HG02970 (cell line): ENCODE measurements around the gene INO80E.
"Not testable (repeated sequence)": the region's sequence is repeated elsewhere in the genome, so short reads cannot be mapped to it uniquely, and the experiment has no call there.

Experiments used
- ATAC-seq: cut with Tn5 transposase; IDR thresholded peaks from one replicate; pipeline ENCODE4 v1.9.1; 2021; ENCODE audit warnings: mild to moderate bottlenecking, moderate library complexity, moderate number of reproducible peaks; ENCODE audit not compliant: unreplicated experiment, low FRiP score

INO80E gene

DNA sequence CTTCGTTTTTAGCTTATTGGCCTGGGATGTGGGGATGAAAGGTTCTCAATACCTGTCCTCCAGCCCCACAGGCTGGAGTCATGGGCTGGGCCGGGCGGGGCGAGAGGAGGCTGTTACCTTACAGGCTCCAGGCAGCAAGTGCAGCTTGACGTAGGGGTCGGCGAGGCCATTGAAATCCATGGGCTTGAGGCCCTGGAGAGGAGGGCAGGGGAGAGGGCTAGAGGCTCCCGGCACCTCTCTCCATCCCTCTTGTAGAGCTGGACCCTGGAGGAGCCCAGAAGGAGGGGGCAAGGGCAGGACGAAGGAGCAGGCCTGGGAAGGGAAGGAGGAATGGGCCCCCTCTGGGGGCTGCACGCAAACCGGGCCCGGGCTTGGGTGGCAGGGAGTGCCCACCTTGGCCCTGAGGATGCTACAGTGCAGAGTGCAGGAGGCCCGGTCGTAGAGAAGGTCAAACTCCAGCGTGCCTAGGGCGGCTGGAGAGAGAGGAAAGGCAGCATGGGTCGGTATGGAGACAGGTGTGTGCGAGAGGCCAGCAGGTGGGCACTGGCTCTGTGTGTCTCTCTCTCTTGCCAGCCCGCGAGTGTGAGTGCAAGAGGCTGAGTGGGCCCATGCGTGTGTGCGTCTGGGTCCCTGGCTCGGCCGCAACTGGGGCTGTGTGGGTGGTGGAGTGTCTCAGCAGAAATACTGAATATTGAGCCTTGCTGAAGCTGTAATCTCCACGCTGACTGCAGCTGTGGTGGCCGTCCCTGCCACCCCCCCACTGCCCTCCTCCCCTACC lies 13.2 kb downstream of the INO80E start:
- ATAC-seq: no peak

DNA sequence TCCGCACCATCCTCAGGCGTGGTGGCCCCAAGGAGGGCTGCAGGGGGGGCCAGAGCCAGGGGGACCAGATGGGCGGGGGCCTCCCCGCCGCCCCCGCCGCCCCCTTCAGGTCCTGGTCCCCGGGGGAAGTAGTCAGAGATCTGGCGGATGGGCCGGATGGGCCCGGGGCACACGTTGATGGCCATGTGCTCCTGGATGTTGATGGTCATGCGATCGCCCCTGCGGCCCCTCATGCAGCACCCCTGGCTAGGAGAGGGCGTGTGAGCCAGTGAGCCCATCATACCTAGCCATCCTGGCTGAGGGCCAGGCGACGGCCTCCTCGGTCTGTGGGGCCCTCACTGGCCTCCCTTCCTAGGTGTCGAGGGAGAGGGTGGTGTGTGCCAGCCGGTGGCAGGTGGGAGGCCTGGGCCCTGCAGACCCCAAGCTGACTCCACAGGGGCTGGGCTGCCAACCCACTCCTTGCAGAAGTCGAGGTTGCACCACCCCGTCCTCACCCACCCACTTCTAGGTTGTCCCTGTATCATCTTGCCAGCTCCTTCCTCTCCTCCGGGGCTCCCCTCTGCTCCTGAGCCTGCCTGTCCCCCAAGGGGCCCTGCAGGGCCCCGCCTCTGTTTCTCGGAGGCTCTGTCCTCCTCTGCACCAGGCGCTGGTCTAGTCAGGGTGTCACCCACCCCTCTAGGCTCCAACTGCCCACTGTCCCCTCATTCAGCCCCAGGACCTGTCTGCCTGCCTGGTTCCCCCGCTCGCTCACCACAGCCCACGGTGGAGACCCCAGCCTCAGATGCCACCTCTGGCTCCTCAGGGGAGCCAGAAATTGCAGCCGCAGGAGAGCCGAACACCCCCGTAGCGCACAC lies 14.2 kb downstream of the INO80E start:
- ATAC-seq: no peak

- no peak for ATAC-seq
Observed at GRCh38 chr16:30010844-30011713, 15.0 kb downstream of the INO80E start, which contains the start of gene DOC2A. DOC2A (minus strand) TSS chr16:30011027; CDS start chr16:30010222, 805 bp downstream.

GRCh38 chr16:30011714-30012504 lies 15.9 kb downstream of the INO80E start:
- no peak for ATAC-seq

DNA sequence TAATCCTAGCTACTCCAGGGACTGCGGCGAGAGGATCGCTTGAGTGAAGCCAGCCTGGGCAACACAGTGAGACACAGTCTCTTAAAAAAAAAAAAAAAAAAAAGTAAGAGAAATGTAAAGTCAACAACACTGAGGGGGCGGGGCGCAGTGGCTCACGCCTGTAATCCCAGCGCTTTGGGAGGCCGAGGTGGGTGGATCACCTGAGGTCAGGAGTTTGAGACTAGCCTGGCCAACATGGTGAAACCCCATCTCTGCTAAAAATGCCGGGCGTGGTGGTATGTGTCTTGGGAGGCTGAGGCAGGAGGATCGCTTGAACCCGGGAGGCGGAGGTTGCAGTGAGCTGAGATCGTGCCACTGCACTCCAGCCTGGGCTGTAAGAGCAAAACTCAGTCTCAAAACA lies 16.6 kb downstream of the INO80E start:
- ATAC-seq: not testable (repeated sequence)

DNA sequence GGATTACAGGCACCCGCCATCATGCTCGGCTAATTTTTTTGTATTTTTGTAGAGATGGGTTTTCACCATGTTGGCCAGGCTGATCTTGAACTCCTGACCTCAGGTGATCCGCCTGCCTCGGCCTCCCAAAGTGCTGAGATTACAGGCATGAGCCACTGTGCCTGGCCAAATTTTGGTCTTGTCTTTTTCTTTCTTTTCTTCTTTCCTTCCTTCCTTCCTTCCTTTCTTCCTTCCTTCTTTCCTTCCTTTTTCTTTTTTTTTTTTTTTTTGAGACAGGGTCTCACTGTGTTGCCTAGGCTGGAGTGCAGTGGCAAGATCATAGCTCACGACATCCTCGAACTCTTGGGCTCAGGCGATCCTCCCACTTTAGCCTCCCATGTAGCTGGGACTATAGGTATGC lies 19.4 kb downstream of the INO80E start:
- not testable (repeated sequence) for ATAC-seq

DNA sequence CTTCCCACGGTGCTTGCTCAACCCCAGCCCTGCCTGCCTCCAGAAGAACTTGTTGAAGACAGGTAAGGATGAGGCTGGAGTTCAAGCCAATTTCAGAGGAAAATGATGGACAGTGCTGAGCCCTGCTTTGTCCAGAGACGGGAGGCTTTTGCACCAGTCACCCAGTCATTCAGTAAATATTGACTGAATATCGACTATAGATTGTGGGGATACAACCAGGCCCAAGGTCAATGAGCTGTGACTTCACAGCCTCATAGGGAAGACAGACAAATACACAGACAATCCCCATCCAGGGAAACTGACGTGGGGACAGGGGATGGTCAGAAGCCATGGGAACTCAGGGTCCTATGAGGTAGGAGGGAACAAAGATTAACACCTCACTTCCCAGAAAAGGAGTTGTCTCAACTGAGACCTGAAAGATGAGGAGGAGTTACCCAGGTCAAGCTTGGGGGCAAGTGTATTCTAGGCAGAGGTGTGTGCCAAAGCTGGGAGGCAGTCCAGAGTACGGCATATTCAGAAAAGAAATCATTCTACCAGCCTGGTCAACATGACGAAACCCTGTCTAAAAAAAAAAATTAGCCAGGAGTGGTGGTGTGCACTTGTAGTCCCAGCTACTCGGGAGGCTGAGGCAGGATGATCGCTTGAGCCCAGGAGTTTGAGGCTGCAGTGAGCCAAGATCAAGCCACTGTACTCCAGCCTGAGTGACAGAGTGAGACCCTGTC lies 20.7 kb downstream of the INO80E start:
- no peak for ATAC-seq

GRCh38 chr16:30017277-30017656 lies 21.2 kb downstream of the INO80E start:
- no peak for ATAC-seq

DNA sequence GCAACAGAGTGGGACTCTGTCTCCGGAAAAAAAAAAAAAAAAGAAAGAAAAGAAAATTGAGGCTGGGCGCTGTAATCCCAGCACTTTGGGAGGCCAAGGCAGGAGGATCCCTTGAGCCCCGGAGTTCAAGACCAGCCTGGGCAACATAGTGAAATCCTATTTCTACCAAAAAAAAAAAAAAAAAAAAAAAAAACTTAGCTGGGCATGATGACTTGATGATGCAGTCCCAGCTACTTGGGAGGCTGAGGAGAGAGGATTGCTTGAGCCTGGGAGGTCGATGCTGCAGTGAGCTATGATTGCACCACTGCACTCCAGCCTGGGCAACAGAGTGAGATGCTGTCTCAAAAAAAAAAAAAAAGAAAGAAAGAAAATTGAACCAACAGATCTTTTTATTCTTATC lies 21.9 kb downstream of the INO80E start:
- ATAC-seq: not testable (repeated sequence)

DNA sequence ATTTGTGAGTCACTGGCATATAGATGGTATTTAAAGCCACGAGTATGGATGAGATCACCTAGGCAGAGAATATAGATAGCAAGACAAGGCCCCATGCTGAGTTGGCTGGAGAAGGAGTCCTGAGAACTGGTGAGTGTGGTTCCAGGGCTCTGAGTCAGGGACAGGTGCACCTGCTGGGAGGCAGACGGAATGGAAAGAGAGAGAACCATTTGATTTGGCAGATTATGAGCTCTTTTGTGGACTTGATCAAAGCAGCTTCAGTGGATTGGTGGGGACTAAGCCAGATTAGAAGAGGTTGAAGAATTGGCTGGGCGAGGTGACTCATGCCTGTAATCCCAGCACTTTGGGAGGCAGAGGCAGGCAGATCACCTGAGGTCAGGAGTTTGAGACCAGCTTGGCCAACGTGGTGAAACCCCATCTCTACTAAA lies 22.7 kb downstream of the INO80E start:
- ATAC-seq: no peak

DNA sequence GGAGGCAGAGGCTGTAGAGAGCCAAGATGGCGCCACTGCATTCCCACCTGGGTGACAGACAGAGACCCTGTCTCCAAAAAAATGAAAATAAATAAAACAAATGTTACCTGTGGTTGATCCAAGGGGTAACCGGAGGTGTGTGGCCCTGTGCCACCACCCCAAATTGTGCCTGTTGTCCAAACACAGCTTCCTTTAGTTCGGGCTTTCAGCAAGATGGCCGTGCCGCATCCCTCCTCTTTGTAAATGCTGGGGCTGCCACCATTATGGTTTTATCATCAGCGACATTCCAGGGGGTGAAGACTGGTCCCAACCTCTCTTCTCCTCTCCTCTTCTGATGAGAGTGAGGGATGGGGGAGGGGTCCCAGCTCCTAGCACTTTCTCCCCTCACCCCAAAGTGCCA lies 26.8 kb downstream of the INO80E start, which contains the start of gene C16orf92:
Gene C16orf92, plus strand, starts transcription at position 312 of the 400 bp plus-strand sequence. CDS start 143 bp downstream, outside the sequence.
- ATAC-seq: no peak

DNA sequence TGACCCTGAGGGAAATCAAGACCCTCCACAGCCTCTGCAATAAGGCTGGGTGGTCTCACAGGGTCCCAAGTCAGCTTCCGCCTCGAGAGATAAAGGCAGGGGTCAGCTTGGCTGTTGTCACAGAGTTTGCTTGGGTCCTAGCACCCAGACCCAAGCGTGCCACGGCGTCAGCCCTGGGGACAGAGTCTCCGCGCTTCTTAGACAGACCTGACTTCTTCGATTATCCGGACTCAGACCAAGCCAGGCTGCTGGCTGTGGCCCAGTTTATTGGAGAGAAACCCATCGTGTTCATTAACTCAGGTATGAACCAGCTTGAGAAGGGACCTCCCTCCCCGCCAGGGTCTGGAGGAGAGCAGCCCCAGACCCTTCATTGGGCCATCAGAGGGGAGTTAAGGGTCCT lies 27.5 kb downstream of the INO80E start:
- ATAC-seq: no peak

DNA sequence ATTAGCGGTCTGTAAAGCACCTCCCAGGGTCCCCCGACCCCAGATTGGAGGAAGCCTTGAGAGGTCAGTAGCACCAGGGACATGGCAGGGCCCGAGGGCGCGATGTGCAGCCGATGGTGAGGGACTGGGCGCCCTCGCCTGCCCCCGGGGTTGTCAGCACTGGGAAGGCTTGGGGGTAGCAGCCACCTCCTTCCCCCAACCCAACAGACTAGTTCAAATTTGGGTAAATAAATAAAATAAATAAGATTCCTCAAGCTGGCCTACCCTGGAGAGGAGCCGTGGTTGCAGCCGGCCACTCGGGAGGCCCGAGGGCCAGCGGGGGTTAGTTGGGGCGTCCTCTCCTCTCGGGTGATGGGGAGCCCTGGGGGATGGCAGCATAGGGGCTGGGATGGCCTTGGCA lies 28.4 kb downstream of the INO80E start:
- ATAC-seq: no peak

- ATAC-seq: no peak
Observed at GRCh38 chr16:30025156-30025555, 29.1 kb downstream of the INO80E start.

GRCh38 chr16:30025574-30025973 lies 29.5 kb downstream of the INO80E start:
- no peak for ATAC-seq

DNA sequence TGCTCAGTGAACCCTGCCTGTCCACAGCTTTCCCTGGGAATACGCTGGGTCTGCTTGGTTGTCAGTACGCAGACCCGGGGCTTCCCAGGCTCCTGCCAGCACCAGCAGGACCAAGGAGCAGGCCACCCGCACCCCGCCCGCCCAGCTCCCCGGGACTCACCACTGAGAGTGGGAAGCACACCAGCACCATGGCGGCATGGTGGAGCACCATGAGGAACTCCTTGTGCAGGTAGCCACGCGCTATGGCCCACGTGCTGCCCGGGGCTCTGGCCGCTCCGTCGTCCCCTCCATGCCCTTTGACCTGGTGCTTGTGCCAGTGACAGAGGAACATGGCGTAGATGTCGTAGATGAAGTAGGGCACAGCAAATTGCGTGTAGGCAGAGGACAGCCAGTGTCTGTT lies 30.4 kb downstream of the INO80E start:
- no peak for ATAC-seq

DNA sequence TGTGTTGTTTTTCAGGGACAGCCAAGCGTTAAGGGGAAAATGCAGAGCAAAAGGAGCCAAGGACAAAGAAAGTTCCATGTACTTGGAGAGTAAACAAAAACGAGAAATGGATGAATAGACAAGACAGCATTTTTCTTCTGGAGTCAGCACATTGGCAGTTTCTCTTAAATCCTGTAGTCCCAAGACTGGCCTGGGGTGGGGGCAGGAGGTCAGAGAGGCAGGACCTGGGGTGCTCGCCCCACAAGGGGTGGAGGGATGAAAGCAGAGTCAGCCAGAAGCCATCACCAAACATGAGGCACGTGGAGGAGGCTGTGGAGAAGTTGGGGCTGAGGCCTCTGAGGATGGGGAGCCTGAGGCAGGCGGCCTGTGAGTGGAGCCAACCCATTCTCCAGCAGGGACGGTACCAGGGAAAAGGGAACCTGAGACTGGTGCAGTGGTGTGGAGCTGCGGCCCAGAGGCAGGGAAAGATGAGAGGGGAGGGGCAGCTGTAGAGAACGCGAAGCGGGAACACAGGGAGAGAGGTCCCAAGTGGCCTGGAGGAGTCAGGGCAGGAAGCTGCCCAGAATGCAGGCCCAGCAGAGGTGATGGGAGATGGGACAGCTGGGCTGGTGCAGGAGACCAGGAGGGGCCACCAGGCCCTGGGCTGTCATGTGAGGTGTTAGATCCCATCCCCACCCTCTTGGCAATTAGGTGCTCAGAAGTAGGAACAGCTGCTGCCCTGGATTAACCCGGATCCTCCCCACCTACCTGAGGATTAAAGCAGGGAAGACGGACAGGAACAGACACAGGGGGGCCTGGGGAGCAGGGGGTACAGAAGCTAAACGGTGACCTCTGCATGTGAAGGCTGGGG lies 31.8 kb downstream of the INO80E start:
- ATAC-seq: no peak

- no peak for ATAC-seq
Observed at GRCh38 chr16:30028438-30029076, 32.5 kb downstream of the INO80E start.
